Measurements from ENCODE around the gene TGFB1.

GRCh38 chr19:41344162-41344561 is 9.6 kb downstream of the TGFB1 start:
- TF ChIP-seq CBFB (CRISPR knock-in tag; IDR thresholded peaks at IDR 0.05; ENCODE audit: low read depth) (no peak), KAT7 (CRISPR knock-in tag; IDR thresholded peaks at IDR 0.05; ENCODE audit: borderline replicate concordance) (no peak), ATF3 (CRISPR knock-in tag; conservative IDR thresholded peaks at IDR 0.05) (no peak)
- TF ChIP-seq, protein P1, sequence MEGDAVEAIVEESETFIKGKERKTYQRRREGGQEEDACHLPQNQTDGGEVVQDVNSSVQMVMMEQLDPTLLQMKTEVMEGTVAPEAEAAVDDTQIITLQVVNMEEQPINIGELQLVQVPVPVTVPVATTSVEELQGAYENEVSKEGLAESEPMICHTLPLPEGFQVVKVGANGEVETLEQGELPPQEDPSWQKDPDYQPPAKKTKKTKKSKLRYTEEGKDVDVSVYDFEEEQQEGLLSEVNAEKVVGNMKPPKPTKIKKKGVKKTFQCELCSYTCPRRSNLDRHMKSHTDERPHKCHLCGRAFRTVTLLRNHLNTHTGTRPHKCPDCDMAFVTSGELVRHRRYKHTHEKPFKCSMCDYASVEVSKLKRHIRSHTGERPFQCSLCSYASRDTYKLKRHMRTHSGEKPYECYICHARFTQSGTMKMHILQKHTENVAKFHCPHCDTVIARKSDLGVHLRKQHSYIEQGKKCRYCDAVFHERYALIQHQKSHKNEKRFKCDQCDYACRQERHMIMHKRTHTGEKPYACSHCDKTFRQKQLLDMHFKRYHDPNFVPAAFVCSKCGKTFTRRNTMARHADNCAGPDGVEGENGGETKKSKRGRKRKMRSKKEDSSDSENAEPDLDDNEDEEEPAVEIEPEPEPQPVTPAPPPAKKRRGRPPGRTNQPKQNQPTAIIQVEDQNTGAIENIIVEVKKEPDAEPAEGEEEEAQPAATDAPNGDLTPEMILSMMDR (IDR thresholded peaks at IDR 0.05): no peak
